Mesodermal cell (in vitro differentiated cells): ENCODE results near the gene BUB1B.
"Not testable (repeated sequence)": the region's sequence is repeated elsewhere in the genome, so short reads cannot be mapped to it uniquely, and the experiment has no call there.

ENCODE experiments used
- H3K27ac ChIP-seq: 2 replicates; pipeline ENCODE4 v1.7.0; 2013; ENCODE audit warnings: mild to moderate bottlenecking, low read depth, low read length, moderate library complexity; ENCODE audit not compliant: severe bottlenecking
- H3K36me3 ChIP-seq: 2 replicates; pipeline ENCODE4 v1.7.1; 2013; ENCODE audit warnings: mild to moderate bottlenecking, low read length, moderate library complexity; ENCODE audit not compliant: control insufficient read depth, insufficient read depth
- H3K4me1 ChIP-seq: one replicate; pipeline ENCODE4 v1.7.1; 2013; ENCODE audit warnings: mild to moderate bottlenecking, low read length; ENCODE audit not compliant: insufficient read depth, control insufficient read depth, poor library complexity, severe bottlenecking
- H3K4me3 ChIP-seq: 2 replicates; pipeline ENCODE4 v1.7.0; 2013; ENCODE audit warnings: low read length, control low read depth, mild to moderate bottlenecking; ENCODE audit not compliant: insufficient read depth, poor library complexity, severe bottlenecking; ENCODE audit errors: extremely low read depth
- H3K9me3 ChIP-seq: 2 replicates; pipeline ENCODE4 v1.7.1; 2013; ENCODE audit warnings: mild to moderate bottlenecking, low read length, moderate library complexity; ENCODE audit not compliant: control insufficient read depth
- WGBS, 2 experiments: methylation state at CpG; one replicate each; pipeline ENCODE4 v1.1.5; 2013; ENCODE audit warnings: missing lambda C conversion rate in 2 of 2; ENCODE audit not compliant: insufficient coverage in 2 of 2; 5-methylcytosine and 5-hydroxymethylcytosine counted together

BUB1B gene

DNA sequence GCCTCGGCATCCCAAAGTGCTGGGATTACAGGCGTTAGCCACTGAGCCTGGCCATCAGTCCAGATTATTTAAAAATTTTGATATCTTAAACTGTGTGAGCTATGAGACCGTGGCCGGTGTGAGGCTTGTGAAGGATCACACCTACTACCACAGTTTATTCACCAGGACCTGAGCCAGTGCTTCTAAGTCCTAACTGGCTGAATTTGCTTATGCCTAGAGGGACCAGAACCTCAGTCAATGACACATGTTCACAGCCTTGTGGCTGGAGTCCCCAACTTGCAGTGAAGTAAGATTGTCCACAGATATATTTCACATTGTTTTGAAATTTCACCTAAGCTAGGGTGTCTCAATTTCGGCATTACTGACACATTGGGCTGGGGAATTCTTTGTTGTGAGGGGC is 37.0 kb upstream of the BUB1B start:
- 83 to 86% methylated on average over 1 of the region's 5 CpGs for WGBS, 2 experiments

DNA sequence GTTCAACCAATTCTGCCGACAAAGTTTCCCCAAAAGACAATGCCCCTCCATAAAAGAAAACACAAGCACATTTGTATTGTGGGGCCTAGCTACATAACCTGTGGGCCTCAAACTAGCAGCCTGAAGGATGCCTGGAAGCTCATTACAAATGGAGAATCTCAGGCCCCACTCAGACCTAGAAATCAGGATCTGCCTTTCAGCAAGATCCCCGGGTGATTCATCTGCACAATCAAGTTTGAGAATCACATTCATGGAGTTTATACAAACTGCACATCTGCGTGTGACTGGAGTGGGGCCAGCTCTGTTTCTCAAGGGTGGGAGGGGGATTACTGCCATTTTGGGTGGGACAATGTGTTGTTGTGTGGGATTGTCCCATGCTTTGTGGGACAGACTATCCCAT is 36.5 kb upstream of the BUB1B start:
- not testable (repeated sequence) for H3K36me3 ChIP-seq, H3K4me3 ChIP-seq, H3K4me1 ChIP-seq, H3K9me3 ChIP-seq, H3K27ac ChIP-seq
- 90% methylated on average over 2 of the region's 3 CpGs; no CpG with 5 or more reads in 1 of the 2 experiments for WGBS, 2 experiments

More for the DNA sequence above, 37.0 kb upstream of the BUB1B start:
- not testable (repeated sequence) for H3K27ac ChIP-seq, H3K4me3 ChIP-seq, H3K4me1 ChIP-seq, H3K9me3 ChIP-seq, H3K36me3 ChIP-seq

DNA sequence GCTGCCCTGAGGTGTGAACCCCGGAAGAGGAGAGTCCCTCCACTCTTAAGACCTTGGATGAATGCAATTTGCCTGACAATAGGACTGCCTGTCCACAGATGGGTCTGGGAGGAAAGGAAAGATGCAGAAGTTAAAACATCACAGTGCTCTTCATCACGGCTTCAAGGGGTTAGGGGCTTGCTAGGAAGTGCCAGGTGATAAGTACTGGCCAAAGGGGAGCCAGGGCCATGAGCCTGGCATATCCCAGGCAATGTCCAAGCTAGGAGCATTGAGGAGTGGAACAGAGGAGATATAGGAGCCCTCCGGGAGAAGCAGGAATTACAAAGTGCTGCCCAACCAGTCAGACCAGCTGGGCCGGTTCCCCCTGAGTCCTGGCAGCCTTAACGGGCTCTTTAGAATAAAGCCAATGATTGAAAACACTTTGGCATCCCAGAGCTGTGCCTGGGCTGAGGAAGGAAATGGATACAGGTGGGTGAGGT is 36.0 kb upstream of the BUB1B start:
- H3K4me1 ChIP-seq, H3K36me3 ChIP-seq, H3K9me3 ChIP-seq, H3K4me3 ChIP-seq, H3K27ac ChIP-seq: not testable (repeated sequence)
- 71 to 91% methylated on average over 1 to 2 of the region's 5 CpGs for WGBS, 2 experiments

DNA sequence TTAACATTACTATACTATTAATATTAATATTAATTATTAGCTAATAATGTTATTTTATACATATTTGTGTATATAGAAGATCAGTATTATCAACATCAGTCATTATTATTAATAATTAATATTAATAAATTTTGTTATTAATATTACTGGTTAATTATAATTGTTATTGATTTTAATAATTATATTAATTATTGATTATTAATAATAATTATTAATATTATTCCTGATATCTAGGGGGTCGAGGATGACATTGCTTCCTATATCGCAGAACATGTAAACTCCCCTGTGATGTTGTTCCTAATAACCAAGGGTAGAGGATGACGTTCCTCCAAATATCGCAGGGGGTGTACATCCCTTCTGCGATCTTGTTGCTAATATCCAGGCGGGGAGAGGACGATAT is 34.9 kb upstream of the BUB1B start:
- Histone ChIP-seq H3K4me1 (no peaks in the 10 kb centered on the region), H3K27ac (no peak overlapping the region), H3K9me3 (no peaks in the 10 kb centered on the region), H3K4me3 (no peak overlapping the region), H3K36me3 (no peaks in the 10 kb centered on the region)
- WGBS, 2 experiments = 95 to 100% methylated on average over 5 to 7 of the region's 7 CpGs

DNA sequence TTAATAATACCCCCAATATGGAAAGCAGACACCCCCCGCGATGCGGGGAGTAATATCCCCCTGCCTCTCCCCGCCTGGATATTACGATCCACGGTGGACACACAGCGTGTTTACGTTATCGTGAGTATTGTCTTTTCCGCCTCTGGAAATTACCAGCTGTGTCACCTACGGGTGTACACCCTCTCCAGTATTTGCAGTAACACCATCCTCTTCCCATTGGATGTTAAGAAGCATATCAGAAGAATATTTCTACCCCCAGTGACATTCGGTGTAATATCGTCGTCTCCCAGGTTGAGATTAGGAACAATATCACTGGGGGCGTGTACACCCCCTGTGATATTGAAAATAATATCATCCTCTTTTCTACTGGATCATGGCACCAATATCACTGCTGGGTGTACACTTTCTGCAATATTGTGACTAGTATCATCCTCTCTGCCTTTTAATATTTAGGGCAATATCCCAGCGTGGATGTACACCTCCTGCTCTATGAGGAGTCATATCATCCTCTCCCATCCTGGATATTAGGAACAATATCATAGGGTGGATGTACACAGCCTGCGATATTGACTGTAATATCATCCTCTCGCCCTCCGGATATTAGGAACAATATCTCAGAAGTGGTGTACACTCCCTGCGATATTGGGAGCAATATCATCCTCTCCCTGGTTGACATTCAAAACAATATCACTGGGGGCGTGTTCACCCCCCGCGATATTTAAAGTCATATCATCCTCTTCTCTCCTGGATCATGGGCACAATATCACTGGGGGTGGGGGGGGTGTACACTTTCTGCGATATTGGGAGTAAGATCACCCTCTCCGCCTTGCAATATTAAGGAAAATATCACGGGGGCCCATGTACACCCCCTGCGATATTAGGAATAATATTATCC is 31.9 kb upstream of the BUB1B start:
- H3K9me3 ChIP-seq = no peaks in the 10 kb centered on the region
- no peak overlapping the region for H3K27ac ChIP-seq
- 78 to 84% methylated on average over 12 to 14 of the region's 27 CpGs for WGBS, 2 experiments
- no peak overlapping the region for H3K4me3 ChIP-seq
- H3K36me3 ChIP-seq = no peaks in the 10 kb centered on the region
- no peaks in the 10 kb centered on the region for H3K4me1 ChIP-seq

DNA sequence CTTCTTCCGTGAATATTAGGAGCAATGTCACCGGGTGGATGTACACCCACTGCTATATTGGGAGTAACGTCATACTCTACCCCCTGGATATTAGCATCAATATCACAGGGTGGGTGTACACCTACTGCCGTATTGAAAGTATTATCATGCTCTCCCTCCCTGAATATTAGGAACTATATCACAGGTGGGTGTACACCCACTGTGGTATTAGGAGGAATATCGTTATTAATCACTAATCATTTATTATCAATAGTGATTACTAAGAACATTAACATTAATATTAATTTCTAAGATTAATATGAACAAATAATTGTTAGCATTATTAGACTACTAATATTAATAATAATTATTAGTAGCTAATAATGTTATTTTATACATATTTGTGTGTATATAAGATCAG is 30.8 kb upstream of the BUB1B start:
- Histone ChIP-seq H3K27ac (no peak overlapping the region), H3K36me3 (no peaks in the 10 kb centered on the region), H3K4me1 (no peaks in the 10 kb centered on the region), H3K4me3 (no peak overlapping the region), H3K9me3 (no peaks in the 10 kb centered on the region)
- WGBS, 2 experiments = no CpG with 5 or more reads among the region's 5 CpGs

DNA sequence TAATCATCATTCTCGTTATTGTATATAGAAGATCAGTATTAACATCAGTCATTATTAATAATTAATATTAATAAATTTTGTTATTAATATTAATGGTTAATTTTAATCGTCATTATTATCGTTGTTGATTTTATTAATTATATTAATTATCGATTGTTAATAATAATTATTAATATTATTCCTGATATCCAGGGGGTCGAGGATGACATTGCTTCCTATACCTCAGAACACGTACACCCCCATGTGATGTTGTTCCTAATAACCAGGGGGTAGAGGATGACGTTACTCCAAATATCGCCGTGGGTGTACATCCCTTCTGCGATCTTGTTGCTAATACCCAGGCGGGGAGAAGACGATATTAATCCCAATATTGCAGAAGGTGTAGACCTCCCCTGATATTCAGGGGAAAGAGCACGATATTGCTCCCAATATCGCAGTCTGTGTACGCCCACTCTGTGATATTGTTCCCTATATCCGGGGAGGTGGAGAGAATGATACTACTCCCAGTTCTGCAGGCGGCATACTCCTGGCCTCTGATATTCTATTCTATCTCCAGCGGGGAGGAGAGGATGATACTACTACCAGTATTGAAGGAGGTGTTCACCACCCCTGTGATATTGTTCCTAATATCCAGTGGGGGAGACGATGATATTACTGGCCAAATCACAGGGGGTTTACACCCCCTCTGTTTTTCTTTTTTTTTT is 29.9 kb upstream of the BUB1B start:
- 89 to 95% methylated on average over 9 of the region's 19 CpGs for WGBS, 2 experiments
- Histone ChIP-seq H3K27ac (no peak overlapping the region), H3K4me1 (no peaks in the 10 kb centered on the region), H3K4me3 (no peak overlapping the region), H3K9me3 (no peaks in the 10 kb centered on the region), H3K36me3 (no peaks in the 10 kb centered on the region)

DNA sequence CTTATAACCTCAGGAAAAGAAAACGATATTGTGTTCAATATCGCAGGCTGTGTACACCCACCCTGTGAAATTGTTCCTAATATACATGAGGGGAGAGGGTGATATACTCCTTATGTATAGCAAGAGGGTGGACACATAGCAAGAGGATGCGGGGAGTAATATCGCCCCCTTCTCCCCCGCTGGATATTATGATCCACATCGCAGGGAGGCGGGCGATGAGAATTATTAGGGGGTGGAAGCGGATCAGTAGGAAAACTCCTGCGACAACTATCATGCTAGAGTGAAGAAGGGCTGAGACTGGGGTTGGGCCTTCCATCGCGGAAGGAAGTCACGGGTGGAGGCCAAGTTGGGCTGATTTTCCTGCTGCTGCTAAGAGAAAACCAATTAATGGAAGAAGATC is 27.3 kb upstream of the BUB1B start:
- peaks cover 6% of the 10 kb centered on the region for H3K4me1 ChIP-seq
- WGBS, 2 experiments = 94 to 95% methylated on average over 11 to 12 of the region's 13 CpGs
- H3K9me3 ChIP-seq = no peaks in the 10 kb centered on the region
- H3K36me3 ChIP-seq = no peaks in the 10 kb centered on the region
- H3K27ac ChIP-seq = no peak overlapping the region
- no peak overlapping the region for H3K4me3 ChIP-seq

DNA sequence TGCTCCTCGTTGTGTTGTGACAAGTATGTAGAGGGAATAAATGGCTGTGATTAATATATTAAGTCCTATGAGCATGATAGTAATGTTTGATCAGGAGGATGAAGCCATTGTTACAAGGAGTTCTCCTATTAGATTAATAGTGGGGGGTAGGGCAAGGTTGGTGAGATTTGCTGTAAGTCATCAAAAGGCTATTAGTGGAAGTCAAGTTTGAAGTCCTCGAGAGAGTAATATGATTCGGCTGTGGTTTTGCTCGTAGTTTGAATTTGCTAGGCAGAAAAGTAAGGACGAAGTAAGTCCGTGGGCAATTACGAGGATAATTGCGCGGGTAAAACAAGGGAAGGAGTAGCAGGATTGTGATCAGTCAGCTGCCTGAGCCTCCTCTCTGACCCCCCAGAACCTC is 26.0 kb upstream of the BUB1B start:
- Histone ChIP-seq H3K27ac (no peak overlapping the region), H3K4me1 (peaks cover 6% of the 10 kb centered on the region), H3K4me3 (no peak overlapping the region), H3K36me3 (no peaks in the 10 kb centered on the region), H3K9me3 (no peaks in the 10 kb centered on the region)
- 95 to 96% methylated on average over 9 of the region's 9 CpGs for WGBS, 2 experiments

DNA sequence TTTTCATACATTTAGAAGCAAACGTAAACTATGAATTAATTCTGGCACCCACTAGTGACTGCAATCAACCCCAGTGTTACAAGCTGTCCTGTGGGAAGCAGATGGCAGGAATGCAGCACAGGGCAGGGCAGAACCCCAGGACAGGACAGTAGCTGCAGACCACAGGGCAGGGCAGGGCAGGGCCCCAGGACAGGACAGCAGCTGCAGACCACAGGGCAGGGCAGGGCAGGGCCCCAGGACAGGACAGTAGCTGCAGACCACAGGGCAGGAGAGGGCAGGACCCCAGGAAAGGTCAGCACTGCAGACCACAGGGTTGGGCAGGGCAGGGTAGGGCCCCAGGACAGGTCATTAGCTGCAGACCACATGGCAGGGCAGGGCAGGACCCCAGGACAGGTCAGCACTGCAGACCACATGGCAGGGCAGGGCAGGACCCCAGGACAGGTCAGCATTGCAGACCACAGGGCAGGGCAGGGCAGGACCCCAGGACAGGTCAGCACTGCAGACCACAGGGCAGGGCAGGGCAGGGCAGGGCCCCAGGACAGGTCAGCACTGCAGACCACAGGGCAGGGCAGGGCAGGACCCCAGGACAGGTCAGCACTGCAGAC is 24.9 kb upstream of the BUB1B start:
- WGBS, 2 experiments = 80 to 100% methylated on average over 1 of the region's 1 CpG

More for the DNA sequence above, 24.9 kb upstream of the BUB1B start:
- H3K27ac ChIP-seq, H3K4me3 ChIP-seq, H3K4me1 ChIP-seq, H3K36me3 ChIP-seq, H3K9me3 ChIP-seq: not testable (repeated sequence)
